Heart right ventricle (tissue), 16 donors: ENCODE data around the gene SLC51B. TPM values are rescaled to one million over a fixed set of nuclear protein-coding genes. Genes with fewer than 3 reads are reported as not detected.

Experiments used
- ATAC-seq, 8 donors: fragments of 200-7000 bp; cut with Tn5 transposase; one replicate each; pipeline ENCODE4 v1.9.1; 2020; ENCODE audit warnings: mild to moderate bottlenecking in 8 of 8, moderate library complexity in 8 of 8, moderate number of reproducible peaks in 1 of 8
- DNase-seq, 2 donors: peaks; one replicate each; pipeline ENCODE4 v3.0.0-alpha.2; 2020
- H3K27ac ChIP-seq, 10 donors: fragments of 200-600 bp; sonication (generic) in 2 of 10; one replicate each; pipeline versions ENCODE4 v1.5.0 to v1.8.0; 2020 to 2022; ENCODE audit warnings: mild to moderate bottlenecking in 3 of 10
- H3K27me3 ChIP-seq, 7 donors: fragments of 200-600 bp; one replicate each; pipeline ENCODE4 v1.8.0; 2021 to 2022; ENCODE audit warnings: mild to moderate bottlenecking in 2 of 7
- H3K36me3 ChIP-seq, 9 donors: fragments of 200-600 bp; sonication (generic) in 1 of 9; one replicate each; pipeline versions ENCODE4 v1.5.0 to v1.8.0; 2020 to 2022; ENCODE audit warnings: mild to moderate bottlenecking in 2 of 9
- H3K4me1 ChIP-seq, 9 donors: fragments of 200-600 bp; sonication (generic) in 1 of 9; one replicate each; pipeline versions ENCODE4 v1.5.0 to v1.8.0; 2020 to 2022; ENCODE audit warnings: mild to moderate bottlenecking in 4 of 9
- H3K4me3 ChIP-seq, 10 donors: fragments of 200-600 bp; sonication (generic) in 2 of 10; one replicate each; pipeline versions ENCODE4 v1.5.0 to v1.8.0; 2020 to 2022; ENCODE audit warnings: mild to moderate bottlenecking in 7 of 10, moderate library complexity in 2 of 10
- H3K9me3 ChIP-seq, 11 donors: fragments of 200-600 bp in 10 of 11; sonication (generic) in 2 of 11; one replicate each; pipeline versions ENCODE4 v1.5.0 to v1.8.0; 2013 to 2022; ENCODE audit warnings: mild to moderate bottlenecking in 2 of 11, control low read depth in 1 of 11, moderate library complexity in 1 of 11
- WGBS, 2 donors: extraction: QIAGEN DNeasy Blood & Tissue Kit; methylation state at CpG; one replicate each; pipeline ENCODE4 v1.1.7; 2013; ENCODE audit warnings: inconsistent platforms in 1 of 2; 5-methylcytosine and 5-hydroxymethylcytosine counted together
- intact Hi-C, 10 donors: fragments of 100-400 bp; cut with DNase I; formaldehyde crosslinking; loops; one replicate each; pipeline versions ENCODE4 v1.11.1 to v1.14.2; 2022
- long read RNA-seq, 3 donors: library from polyadenylated mRNA; unstranded; transcript quantifications; one replicate each; pipeline ENCODE4 v2.0.0, GENCODE V29; 2020 to 2021
- polyA plus RNA-seq, 2 donors: library from polyadenylated mRNA; stranded (reverse); fragments of 200-250 nt; gene quantifications; one replicate each; pipeline ENCODE4 v1.2.3, GENCODE V29; 2013
- total RNA-seq, 10 donors: library from RNA; stranded (reverse); fragmentation: NEBNext Ultra II Directional in 3 of 10; extraction: Animal tissue kit (Norgen Biotek cat#: 25700) in 3 of 10; gene quantifications; one replicate each; pipeline versions ENCODE4 v1.2.1 to v1.2.4, GENCODE V29; 2021 to 2023
- TF ChIP-seq, protein P1 (sequence below), 9 donors: fragments of 200-600 bp; sonication (generic) in 2 of 9; IDR thresholded peaks; one replicate each; pipeline versions ENCODE4 v1.5.0 to v1.8.0; 2021 to 2022; ENCODE audit warnings: antibody characterized with exemption in 9 of 9, mild to moderate bottlenecking in 5 of 9, moderate library complexity in 1 of 9
- donor health status: Arrhythmogenic right ventricular cardiomyopathy.
- donor health status: ischemic (EF 13 %, LVEDD 7.1; RV severe dilation, severe dysfunction).
- donor health status: healthy with polysubstance abuse.
- donor health status: DM: no; HTN: yes; CAD: no.
- donor health status: DM: no; HTN: no; CAD: no.
- donor health status: ischemic (EF 25% LVEDD 6.9; RV normal size, moderate dysfunction).
- donor health status: ischemic (EF 25% LVEDD 5.7; RV mildly dilated, moderate dysfunction).
- donor health status: healthy.
- donor health status: DM: yes; HTN: yes; CAD: no.
- donor health status: Ischemic cardiomyopathy.
- donor health status: ischemic (EF 35%, LVEDD 5.7; RV mildly dilated, moderate dysfunction).
- donor health status: nonischemic (EF 11% LVEDD 7.7; RV severe dilation, severe dysfunction).
- donor health status: DM: yes; HTN: yes; CAD: no.
- donor health status: PGD.
- donor health status: ischemic (EF 29% LVEDD 5.4; RV normal size, mild dysfunction).
- donor health status: nonischemic (EF 23%, LVEDD 6.1; RV moderate dilation, normal function).

The SLC51B gene
- not detected for total RNA-seq
- polyA plus RNA-seq = under 1 TPM in 1 of 2 donors, not detected in 1; 0.43 TPM
- long read RNA-seq, donor 1, partial matches to known transcripts = 0 of 1 reads
- long read RNA-seq, donor 1, other reads (novel, unspliced or antisense) = 1 of 1 reads
- long read RNA-seq, donor 2, partial matches to known transcripts = 0 of 1 reads
- long read RNA-seq, donor 2, other reads (novel, unspliced or antisense) = 1 of 1 reads
- long read RNA-seq, donor 3, partial matches to known transcripts = 0 of 1 reads
- long read RNA-seq, donor 3, other reads (novel, unspliced or antisense) = 1 of 1 reads

DNA sequence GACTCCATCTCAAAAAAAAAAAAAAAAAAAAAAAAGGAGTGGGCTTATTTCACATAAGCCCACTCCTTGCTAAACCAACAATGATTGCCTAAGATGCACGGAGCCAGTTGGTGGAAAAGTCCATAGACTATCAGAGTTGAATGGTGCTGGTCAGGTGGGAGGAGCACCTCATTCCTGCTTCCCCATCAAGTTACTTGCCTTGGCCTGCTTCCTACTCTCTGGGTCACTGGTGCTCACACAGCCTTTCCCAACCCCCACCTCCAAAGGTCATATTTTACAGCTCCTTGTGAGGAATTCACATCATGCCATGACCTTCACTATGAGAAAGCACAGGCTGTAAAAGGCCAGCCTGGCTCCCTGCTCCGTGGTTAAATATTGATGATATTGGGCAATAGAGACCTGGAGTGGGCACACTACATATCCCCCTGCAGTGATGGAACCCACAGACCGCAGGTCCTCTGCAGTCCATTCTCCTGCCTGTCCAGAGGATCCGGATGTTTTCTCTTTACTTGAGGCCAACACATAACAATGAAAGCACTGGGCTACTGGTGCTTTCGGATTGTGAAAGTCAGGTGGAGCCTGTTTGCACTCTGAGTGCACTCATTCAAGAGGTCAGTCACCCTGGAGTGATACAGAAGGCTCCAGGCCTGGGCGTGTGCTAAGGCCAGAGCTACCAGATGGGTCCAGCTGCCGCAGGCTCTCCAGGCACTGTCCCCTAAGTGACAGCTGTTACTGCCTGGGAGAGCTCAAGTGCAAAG is at the start of gene SLC51B:
Gene SLC51B (plus strand): TSS at position 664 of the 758 bp plus-strand sequence. CDS start 4,618 bp downstream, outside the sequence.
- H3K36me3 ChIP-seq = no peaks in the 10 kb centered on the region
- peak within 1 kb of the TSS in 1 of 10 donors; percentile 19 for H3K27ac ChIP-seq
- no peak within 1 kb of the TSS for H3K4me3 ChIP-seq
- H3K4me1 ChIP-seq = peaks cover 4 to 35% (median 22%) of the 10 kb centered on the region in 9 donors
- no peaks in the 10 kb centered on the region for H3K9me3 ChIP-seq
- ATAC-seq (peak; percentile 64 to 91 (median 76)), DNase-seq (peak; percentile 54 to 57)
- H3K27me3 ChIP-seq = no peaks in the 10 kb centered on the region
- 70 to 80% methylated on average over 7 of the region's 7 CpGs for WGBS, 2 donors
- intact Hi-C loops = no loop called here
- TF ChIP-seq, protein P1, sequence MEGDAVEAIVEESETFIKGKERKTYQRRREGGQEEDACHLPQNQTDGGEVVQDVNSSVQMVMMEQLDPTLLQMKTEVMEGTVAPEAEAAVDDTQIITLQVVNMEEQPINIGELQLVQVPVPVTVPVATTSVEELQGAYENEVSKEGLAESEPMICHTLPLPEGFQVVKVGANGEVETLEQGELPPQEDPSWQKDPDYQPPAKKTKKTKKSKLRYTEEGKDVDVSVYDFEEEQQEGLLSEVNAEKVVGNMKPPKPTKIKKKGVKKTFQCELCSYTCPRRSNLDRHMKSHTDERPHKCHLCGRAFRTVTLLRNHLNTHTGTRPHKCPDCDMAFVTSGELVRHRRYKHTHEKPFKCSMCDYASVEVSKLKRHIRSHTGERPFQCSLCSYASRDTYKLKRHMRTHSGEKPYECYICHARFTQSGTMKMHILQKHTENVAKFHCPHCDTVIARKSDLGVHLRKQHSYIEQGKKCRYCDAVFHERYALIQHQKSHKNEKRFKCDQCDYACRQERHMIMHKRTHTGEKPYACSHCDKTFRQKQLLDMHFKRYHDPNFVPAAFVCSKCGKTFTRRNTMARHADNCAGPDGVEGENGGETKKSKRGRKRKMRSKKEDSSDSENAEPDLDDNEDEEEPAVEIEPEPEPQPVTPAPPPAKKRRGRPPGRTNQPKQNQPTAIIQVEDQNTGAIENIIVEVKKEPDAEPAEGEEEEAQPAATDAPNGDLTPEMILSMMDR (IDR thresholded peaks at IDR 0.05) = no peak

- TF ChIP-seq, protein P1 (IDR thresholded peaks at IDR 0.05) = no peak
- Histone ChIP-seq H3K36me3 (peaks cover 0 to 12% (median 0%) of the 10 kb centered on the region in 9 donors), H3K27ac (no peak overlapping the region), H3K9me3 (no peaks in the 10 kb centered on the region), H3K4me1 (no peaks in the 10 kb centered on the region), H3K4me3 (no peak overlapping the region), H3K27me3 (no peaks in the 10 kb centered on the region)
- intact Hi-C loops = no loop called here
- 78 to 79% methylated on average over 5 of the region's 5 CpGs for WGBS, 2 donors
- DNase-seq = no peak
- no peak for ATAC-seq
These were observed 48.1 kb upstream of the SLC51B start for GRCh38 chr15:64997066-64997465.

DNA sequence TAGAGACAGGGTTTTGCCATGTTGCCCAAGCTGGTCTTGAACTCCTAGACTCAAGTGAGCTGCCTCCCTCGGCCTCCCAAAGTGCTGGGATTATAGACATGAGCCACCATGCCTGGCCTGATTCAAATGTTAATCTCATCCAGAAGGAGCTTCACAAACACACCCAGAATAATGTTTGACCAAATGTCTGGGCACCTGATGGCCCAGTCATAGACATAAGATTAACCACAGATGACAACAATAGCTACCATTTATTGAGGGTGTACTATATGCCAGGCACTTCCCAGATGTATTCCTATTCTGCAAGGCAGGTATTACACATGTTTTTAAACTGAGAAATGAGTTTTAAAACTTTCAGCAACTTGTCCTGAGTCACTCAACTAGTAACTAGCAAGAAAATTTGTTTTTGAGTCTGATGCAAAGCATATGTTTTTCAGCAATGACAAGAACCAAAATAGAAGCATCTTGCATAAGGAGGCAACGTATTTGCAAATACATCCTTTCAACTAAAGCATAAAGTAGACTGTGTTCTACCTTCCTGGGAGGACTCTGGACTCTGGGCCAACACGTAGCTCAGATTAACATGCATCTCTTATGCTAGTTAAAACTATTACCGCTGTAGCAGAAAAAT is 47.3 kb upstream of the SLC51B start:
- peaks cover 0 to 20% (median 0%) of the 10 kb centered on the region in 9 donors for H3K36me3 ChIP-seq
- no peak for ATAC-seq

DNA sequence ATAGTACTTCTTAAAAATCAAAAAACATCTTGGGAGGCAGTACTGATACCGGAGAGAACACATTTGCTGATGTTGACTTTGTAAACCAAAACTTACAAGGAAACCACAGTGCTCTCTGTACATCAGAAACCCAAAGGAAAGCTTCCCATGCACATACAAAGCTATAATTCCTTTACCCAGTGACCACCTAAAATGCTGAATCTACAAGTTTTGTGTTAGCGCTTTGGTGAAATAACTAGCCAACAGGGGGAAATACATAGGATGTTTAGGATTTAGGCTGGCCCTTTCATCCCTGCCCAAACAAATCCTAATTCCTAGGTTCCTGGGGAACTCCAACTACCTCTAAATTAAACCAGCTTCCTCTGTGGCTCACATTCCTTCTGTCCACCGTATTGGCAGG is 40.2 kb upstream of the SLC51B start:
- H3K27ac ChIP-seq = no peak overlapping the region
- H3K27me3 ChIP-seq = no peaks in the 10 kb centered on the region
- no peak overlapping the region for H3K4me3 ChIP-seq
- DNase-seq (no peak), ATAC-seq (no peak)
- TF ChIP-seq, protein P1 (IDR thresholded peaks at IDR 0.05) = no peak
- peaks cover 0 to 73% (median 4%) of the 10 kb centered on the region in 9 donors for H3K36me3 ChIP-seq
- intact Hi-C loops = no loop called here
- no peaks in the 10 kb centered on the region for H3K4me1 ChIP-seq
- WGBS, 2 donors = 81 to 84% methylated on average over 3 of the region's 3 CpGs
- H3K9me3 ChIP-seq = no peaks in the 10 kb centered on the region

More for the DNA sequence above, 47.3 kb upstream of the SLC51B start:
- H3K4me3 ChIP-seq = no peak overlapping the region
- no peaks in the 10 kb centered on the region for H3K27me3 ChIP-seq
- WGBS, 2 donors = 92 to 94% methylated on average over 4 of the region's 4 CpGs
- DNase-seq = no peak
- H3K27ac ChIP-seq = no peak overlapping the region
- no peaks in the 10 kb centered on the region for H3K9me3 ChIP-seq
- intact Hi-C loops = no loop called here
- no peaks in the 10 kb centered on the region for H3K4me1 ChIP-seq
- TF ChIP-seq, protein P1 (IDR thresholded peaks at IDR 0.05) = no peak
